NCI-H1417 (cell line): ENCODE results near the gene SPECC1.
A peak's percentile ranks its signal among the peaks of the same experiment; 100 is the strongest.

Source experiments
- DNase-seq, 3 experiments: peaks; one replicate each; lab custom pipeline; 2025; lab: John Stamatoyannopoulos, UW

SPECC1 gene

DNA sequence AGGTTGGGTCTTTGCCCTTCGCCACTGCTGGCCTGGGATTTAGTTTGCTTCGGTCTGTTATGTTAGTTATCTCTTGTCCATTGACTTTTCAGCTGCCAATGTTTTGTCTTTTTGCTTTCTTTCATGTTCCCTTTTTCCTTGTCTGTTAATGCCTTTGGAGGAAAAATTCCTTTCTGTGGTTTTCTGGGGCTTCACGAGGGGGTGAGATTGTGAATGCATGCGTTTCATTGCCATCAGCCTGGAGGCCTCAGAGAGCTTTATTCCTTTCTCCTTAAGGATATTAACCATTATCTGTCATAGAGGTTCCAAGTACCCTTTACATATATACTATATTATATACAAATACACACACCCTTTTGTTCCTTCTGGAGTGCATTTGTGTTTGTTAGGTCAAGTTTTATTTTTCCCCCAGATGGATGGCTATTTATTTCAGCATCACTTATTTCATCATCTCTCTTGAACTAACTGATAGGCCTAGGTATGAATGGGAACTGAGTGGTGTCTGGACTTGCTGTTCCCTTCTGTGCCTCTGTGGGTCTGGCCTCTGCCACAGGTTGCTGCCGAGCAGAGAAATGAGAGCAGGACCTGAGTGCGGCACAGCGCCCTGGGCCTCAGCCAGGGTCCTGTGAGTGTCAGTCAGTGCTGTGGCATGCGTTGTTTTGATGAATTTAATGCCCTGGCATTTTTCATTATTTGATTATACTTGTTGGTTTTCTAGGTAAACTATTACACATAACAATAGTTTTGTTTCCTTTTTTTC, 264.8 kb downstream of the SPECC1 start:
- DNase-seq: no peak

DNA sequence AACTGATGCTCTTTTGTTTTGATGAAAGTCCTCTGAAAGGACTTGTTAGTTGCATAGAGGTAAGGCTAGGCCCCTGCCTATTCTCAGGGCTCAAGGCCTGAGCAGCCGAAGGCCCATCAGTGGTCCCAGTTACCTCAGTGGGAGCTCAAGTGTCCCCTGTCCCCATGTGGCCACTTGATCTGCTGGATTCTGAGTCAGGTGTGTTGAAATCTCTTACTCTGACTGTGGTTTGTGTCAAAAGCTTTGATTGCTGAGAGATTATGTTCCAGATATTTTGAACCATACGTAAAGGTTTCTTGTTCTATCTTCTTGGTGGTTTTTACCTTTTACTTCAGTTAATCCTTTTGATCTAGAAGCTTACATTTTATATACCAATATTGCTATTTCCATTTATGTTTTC, 266.5 kb downstream of the SPECC1 start:
- DNase-seq: no peak

DNA sequence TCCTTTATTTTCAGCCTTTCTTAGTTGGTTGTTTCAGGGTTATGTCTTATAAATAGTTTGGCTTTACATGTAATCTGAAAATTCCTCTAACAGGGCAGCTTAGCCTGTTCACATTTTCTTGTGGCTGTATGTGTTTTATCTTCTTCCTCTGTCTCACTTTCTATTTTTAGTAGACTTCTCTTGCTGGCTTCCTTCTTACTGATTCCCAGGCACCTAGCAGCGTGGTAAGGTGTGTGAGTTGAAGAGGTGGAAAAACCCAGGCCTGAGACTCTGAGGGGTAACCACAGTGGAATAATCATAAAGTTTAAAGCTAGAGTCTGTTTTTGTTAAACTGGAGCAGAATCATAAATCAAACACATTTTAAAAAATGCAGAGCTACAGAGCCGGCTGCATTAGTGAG, 267.3 kb downstream of the SPECC1 start:
- DNase-seq: no peak

DNA sequence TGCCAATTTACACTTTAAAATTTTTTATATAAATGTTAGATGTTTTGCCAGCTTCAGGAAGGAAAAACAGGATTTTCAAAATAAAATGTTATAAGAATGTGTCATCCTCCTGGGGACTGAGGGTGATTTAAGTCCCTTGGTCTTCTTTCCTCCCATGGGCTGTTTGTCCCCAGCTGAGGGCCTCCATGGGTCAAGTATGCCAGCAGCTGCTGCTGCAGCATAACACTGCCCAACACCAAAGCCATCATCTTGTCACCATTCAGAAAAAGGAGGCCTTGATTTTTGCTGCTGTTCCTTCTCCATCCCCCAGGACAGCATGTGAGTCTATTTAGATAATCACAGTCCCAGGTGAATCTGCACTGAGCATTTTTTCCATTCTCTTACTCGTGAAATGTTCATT, 269.6 kb downstream of the SPECC1 start:
- DNase-seq: no peak

DNA sequence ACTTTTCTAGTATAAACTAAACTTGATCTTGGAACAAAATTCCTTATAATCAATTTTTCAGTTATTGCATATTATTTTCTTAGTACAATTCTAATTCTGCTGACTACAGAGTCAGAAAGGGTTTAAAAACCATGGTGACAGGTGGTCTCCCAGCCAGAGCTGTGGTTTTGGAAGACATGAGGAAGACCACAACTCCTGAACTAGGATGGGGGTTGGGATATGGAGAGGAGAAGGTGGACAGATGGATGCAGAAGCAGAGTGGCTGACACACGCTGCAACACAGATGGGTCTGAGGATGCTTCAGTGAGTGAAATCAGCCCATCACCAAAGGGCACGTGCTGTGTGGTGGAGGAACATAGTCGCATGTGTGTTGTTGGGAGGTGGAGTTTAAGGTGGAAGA, 270.5 kb downstream of the SPECC1 start:
- DNase-seq: no peak

DNA sequence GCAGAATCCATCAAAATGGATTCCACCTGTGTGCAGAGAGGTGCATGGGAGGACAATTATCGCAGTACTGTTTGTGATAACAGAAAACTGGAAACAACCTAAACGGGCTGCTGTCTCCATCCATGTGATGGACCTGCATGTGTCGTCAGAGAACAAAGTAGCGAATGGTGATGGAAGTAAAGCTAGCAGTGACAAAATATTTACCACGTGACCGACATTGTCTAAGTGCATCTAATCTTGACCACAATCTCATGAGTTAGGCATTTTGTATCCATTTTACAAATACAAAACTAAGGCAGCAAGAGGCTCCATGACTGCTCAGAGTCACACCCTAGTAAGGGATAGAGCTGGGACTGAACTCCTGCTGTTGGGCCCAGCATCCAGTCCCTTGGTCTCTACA, 270.9 kb downstream of the SPECC1 start:
- no peak for DNase-seq

DNA sequence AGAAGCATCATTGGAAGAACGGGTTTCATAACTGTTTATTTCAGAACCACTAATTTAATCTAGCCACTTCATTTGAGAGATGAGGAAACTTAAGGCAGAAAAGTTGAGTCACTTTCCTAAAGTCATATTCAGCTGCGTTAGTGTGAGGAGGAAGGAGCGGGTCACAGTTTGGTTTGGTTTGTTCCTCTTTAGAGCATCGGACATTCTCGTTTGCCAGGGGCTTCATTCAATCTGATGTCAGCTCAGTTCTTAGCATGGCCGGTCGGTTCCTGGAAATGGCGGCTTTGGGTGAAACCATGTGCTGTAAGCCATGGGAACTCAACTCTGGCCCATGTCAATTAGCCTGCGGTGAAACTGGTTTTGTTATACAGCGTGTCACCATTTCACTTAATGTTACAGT, 271.7 kb downstream of the SPECC1 start:
- DNase-seq: no peak

DNA sequence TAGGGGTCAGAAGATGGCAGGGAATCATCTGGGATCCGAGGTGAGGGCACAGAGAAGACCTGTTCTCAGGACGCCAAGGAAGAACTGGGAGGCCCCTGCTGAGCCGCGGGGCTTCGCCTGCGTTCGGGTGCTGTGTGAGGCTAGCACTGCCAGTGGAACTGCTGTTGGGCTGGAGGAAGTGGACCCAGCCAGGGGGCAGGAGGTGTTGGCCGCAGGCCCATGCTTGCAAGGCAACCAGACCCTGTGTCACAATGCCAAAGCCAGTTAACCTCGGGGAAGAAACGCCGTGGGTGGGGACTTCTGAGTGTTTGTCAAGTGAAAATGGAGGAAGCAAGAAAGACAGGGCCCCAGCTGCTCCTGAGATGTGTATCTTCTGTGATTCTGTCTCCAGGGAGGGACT, 272.7 kb downstream of the SPECC1 start:
- no peak for DNase-seq

DNA sequence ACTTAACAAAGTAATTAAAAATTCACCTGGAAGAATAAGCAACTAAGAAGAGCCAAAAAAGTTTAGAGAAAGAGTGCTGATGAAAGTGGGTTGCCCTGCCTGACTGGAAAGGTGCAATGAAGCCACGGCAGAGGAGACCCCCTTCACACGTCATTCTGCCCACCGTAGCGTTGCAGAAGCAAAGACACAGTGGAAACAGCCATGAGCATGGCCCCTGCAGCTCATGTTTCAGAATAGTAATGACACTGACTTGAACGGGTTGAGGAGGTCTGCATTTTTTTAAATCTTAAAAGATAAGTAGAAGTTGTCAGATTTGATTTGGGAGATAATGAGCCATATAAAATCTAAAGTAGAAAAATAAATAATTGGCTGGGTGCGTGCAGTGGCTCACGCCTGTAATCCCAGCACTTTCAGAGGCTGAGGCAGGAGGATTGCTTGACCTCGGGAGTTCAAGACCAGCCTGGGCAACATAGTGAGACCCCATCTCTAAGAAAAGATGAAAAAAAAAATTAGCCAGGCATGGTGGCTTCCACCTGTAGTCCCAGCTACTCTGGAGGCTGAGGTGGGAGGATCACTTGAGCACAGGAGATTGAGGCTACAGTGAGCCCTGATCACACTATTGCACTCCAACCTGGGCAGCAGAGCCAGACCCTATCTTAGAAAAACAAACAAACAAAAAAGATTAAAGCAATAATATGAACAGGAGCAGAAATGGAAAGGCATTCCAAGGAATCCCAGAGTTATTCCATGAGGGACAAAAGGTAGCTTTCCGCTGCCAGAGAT, 273.6 kb downstream of the SPECC1 start:
- no peak for DNase-seq

DNA sequence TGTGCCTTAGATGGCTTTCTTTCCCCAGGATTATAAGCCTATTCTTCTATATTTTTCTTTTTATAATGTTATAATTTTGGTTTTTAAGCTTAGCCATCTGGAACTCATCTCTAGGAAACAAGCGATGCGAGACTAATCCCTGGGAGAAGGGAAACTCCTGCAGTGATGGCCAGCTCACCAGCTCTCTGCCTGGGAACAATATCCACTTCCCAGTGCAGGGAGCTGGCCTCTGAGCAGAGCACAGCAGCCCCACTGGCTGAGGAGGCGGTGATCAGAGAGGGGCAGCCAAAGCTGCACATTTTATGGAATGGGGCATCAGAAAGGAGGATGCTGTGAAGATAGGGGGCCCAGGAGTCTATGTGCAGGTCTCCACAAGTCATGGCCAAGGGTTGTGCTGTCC, 274.9 kb downstream of the SPECC1 start:
- DNase-seq: no peak

DNA sequence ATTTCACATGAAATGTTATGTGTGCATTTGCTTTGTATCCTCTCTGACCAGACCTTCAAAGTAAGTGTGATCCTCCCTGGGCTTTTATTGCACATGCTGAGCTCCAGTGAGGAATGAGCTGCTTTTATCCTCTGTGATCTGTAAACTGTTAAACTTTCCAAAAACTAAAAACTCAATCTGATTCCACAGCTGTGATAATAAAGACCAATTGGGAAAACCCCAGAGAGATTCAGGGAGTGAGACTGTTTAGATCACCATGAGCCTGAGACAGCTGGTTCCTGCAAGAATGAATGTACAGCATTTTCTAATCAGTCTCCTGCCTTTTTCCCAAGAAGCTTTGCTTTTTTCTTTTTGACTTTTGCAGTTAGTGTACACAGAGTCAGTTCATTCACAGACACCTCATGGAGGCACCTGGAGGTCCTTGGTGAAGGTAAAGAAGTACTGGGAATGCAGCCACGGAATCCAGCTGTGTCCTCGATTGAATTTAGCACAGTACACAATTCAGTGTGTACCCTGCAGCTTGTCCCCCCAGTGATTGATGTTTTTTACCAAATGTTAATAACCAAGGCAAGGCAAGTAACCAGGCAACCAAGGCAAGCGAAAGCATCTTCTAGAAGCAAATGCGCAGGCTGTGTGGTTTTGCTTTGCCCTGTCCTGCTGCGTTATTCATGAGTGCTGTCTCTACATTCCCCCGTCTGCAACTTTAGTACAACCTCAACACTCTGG, 275.6 kb downstream of the SPECC1 start:
- peak in 2 of 3 experiments; percentile 36 to 75 for DNase-seq

DNA sequence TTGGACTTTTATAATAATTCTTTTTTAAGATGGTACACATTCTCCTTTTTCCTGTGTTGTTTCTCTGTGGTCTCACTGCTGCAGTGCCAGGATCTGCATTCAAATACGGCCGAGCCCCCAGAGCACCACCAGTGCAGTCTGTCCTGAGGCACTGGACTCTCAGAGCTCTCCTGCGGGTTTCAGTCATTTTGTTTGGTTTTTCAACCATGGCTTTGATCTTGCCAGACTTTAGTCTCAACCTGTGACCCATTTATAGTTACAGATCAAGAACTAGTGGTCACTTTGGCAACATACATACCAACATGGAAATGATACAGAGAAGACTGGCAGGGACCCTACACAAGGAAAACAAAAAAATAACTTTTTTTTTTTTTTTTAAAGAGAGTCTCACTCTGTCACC, 280.8 kb downstream of the SPECC1 start:
- DNase-seq: no peak

DNA sequence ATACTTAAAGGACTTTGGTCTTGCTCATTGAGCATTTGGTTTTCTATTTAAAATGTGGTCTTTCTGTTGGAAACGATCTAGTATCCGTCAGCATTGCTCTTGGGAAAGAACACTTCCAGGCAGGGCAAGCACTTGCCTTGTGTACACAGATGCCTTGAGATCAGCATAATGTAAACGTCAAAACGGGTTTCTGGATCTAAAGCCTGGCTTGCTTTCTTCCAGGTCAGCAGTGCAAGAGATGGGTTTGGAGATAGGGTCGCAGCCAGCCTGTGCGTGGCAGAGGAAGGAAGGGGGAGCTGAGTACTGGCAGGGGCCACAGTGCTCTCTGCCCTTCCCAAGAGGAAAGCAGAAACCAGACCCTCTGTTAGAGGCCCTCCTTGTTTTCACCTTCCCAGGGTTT, 282.7 kb downstream of the SPECC1 start:
- DNase-seq: no peak

DNA sequence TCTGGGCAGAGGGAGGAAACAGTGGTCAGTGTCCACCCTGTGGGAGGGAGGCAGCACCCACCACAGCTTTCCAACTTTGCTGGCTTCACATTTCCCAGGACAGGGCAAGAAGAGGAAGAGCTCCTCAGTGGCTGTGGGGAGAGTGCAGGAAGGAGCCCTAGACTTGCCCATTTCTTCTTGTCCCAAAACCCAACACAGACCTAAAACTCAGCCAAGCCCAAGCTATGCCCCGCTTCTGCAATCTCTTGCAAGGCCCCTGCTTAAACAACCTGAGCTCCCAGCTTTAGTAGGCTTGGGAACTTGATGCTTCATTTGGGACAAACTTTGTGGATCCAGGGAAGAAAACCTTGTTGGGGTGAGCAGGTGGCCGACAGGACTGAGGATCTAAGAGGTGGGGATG, 284.3 kb downstream of the SPECC1 start:
- no peak for DNase-seq

DNA sequence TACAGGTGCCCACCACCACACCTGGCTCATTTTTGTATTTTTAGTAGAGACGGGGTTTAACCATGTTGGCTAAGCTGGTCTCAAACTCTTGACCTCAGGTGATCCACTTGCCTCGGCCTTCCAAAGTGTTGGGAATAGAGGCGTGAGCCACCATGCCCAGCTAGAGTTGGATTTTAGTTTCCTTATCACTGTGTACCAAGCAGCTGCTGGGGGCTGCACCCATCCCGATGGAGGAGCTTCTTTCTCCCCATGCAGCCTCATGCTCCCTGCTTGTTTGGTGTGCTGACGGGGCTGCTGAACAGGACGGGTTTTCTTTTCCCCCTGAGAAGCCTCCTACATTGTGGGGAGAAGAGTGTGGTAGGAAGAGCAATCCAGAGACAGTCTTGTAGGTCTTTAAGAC, 285.0 kb downstream of the SPECC1 start:
- DNase-seq: no peak

DNA sequence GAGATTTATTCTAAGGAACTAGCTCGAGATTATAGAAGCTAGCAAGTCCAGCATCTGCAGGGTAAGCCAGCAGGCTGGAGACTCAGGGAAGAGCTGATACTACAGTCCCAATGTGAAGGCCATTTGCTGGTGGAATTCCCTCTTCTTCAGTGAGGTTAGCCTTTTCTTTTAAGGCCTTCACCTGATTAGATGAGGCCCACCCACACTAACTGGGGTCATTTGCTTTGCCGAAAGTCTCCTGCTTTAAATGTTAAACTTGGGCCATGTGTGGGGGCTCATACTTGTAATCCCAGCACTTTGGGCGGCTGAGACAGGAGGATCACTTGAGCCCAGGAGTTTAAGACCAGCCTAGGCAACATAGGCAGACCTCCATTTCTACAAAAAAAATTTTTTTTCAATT, 289.9 kb downstream of the SPECC1 start:
- DNase-seq: no peak

DNA sequence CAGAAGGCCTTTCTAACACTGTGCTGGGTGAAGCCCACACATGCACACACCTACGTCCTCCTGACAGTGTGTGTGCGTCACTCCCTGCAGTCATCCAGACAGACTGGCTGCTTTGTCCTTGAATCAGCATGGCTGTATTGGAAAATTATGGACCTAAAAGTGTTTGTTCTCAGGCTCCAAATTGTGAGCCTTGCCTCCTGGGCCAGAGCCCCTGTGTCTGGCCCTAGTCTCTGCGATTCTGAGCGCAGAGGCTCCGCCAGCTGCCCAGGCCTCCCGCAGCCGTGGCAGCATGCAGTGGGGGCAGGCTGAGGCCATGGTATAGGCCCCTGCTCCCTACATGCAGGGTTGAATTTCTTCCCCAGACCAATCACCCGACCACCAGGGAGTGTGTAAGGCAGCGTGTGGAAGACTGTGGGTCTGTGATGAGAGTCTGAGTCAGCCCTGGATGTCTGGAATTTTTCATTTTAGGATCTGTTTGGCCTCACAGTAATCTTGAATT, 291.3 kb downstream of the SPECC1 start:
- no peak for DNase-seq

DNA sequence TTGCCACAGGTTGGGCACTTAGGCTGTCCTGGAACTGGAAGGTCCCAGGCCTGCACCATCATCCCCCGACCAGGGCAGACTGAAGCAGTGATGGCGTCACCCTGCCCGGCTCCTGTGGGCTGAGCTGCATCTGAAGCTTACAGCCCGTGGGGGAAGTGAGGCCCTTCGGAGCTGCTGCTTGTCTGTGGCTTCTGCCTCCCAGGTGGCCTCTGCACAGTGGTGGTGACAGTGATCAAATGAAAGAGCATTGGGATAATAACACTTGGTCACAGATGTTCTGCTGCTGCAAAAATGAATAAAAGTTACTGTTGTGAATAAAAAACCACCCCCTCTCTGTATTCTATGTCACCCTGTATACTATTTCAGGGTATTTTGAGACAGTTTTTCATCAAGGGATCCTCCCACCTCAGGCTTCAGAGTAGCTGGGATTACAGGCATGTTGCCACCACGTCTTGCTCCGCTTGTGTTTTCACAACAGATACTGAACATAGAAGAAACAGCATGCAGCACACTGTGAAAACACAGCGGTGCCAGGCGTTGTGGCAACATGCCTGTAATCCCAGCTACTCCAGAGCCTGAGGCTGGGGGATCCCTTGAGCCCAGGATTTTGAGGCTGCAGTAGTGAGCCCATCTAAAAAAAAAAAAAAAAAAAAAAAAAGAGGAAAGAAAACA, 293.2 kb downstream of the SPECC1 start:
- no peak for DNase-seq

DNA sequence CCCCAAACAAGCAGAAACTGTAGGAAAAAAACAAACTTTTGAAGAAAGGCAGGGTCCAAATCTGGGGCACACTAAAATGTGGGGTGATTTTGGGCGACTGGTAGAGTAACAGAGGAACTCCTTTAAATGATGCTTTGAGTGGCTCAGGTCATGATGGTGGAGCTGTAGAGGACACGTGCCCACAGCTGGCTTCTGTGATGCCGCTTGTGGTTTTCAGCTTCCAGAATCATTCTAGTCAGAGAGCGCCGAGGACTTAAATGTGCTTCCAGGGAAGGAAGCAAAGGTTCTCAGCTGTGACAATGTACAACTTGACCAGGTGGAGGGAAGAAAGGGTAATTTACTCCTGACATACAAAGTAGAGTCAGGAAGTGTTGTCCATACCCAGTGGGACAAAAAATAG, 295.8 kb downstream of the SPECC1 start:
- no peak for DNase-seq

DNA sequence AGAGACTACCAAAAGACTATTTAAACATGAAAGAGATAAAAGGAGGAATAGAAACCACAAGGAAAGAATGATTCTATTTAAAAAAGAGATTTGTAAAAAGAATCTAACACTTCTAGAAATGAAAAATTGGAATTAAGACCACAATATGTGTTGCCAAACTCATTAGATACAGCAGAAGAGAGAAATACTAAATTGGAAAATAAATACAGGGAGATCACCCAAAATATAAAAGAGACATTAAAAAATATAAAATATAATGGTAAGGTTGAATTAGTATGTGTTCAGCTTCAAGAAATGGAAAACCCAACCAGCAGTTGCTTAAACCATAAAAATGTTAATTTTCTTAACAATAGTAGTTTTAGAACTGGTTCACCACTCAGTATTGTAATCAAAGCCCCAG, 297.8 kb downstream of the SPECC1 start:
- DNase-seq: no peak

DNA sequence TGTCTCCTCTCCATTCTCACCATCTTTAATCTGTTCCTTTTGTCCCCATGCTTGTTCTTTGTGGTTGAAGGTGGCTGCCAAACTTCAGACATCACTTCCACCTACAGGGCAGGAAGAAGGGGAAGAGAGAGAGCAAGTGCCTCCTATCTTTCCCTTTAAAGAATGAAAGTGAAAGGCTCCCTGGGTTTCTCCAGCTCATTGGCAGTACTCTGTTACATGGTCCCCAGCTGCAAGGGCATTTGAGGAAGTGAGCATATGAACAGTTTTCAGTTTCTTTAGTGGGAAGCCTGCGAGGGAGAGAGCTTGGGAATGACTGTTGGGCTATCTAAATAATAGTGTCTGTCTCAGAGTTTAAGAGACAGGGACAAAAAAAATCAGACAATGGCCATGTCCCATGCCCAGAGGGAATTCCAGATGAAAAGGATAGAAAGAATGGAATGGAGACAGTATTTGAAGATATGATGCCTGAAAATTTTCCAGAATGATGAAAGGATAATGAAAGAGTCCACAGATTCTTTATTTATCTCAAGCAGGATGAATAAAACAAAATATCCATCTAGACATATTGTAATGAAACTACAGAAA, 298.3 kb downstream of the SPECC1 start:
- no peak for DNase-seq

DNA sequence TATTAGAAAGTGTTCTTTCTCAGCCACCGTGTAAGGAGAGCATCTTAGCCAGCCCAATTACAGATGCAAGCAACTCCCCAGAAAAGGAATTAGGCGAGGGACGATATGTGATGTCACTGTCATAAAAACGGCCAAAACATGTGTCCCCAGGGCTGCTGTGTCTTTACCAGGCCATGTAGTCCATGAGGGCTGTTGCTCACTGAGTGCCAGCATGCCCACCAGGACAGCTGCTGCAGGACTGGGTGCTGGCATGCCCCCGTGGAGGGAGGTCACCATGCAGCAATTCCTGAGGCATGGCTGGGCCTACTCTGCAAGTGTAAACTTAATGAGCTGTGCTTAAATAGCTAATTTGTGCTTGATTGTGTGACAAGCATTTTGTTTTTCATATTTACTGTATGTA, 301.3 kb downstream of the SPECC1 start:
- no peak for DNase-seq
